Cardiac muscle cell (in vitro differentiated cells and primary cell): ENCODE data around the gene GCK. TPM values are rescaled to one million over a fixed set of nuclear protein-coding genes. Genes with fewer than 3 reads are reported as not detected.
A peak's percentile ranks its signal among the peaks of the same experiment; 100 is the strongest.

Experiments
- DNase-seq, 2 donors: peaks; one replicate each; pipeline versions ENCODE4 v3.0.0 to v3.0.0-alpha.2; 2010 to 2017; ENCODE audit warnings: low read depth in 1 of 2, low spot score in 1 of 2
- H3K27ac ChIP-seq: fragments of 200-600 bp; sonication (generic); 2 replicates; pipeline ENCODE4 v1.5.1; 2016
- H3K27me3 ChIP-seq: fragments of 200-600 bp; sonication (generic); 2 replicates; pipeline ENCODE4 v1.6.0; 2016; ENCODE audit warnings: control low read depth
- H3K36me3 ChIP-seq: fragments of 200-600 bp; sonication (generic); 2 replicates; pipeline ENCODE4 v1.5.1; 2016; ENCODE audit warnings: control low read depth
- H3K4me1 ChIP-seq: fragments of 200-600 bp; sonication (generic); 2 replicates; pipeline ENCODE4 v1.8.1; 2017; ENCODE audit warnings: low read depth, mild to moderate bottlenecking, mixed run types
- H3K4me3 ChIP-seq: fragments of 200-600 bp; sonication (generic); 2 replicates; pipeline ENCODE4 v1.5.1; 2016; ENCODE audit warnings: mild to moderate bottlenecking
- H3K9me3 ChIP-seq: fragments of 200-600 bp; sonication (generic); 2 replicates; pipeline ENCODE4 v1.5.1; 2017; ENCODE audit warnings: low read depth, mild to moderate bottlenecking, control low read depth
- CTCF ChIP-seq: IDR thresholded peaks from 2 replicates; pipeline ENCODE4 v1.5.1; 2012; ENCODE audit warnings: low read depth, mild to moderate bottlenecking, low read length
- polyA plus RNA-seq: library from polyadenylated mRNA; unstranded; fragments of >200 nt; fragmentation: Nextera tagmentation; extraction: Ambion mirVana; gene quantifications from 2 replicates; pipeline ENCODE4 v1.2.1, GENCODE V29; 2016
- total RNA-seq: library from RNA; depleted of rRNA; stranded (reverse); fragments of >200 nt; gene quantifications from 2 replicates; pipeline ENCODE4 v1.2.3, GENCODE V29; 2016

The GCK gene
- total and polyA plus RNA-seq, 2 experiments from 2014 or later = 26.7 to 46.4 TPM

GRCh38 chr7:44213877-44214388, 24.7 kb upstream of the GCK start:
- Histone ChIP-seq H3K36me3 (peaks cover 32% of the 10 kb centered on the region), H3K4me1 (peaks cover 16% of the 10 kb centered on the region), H3K27me3 (no peaks in the 10 kb centered on the region), H3K4me3 (no peak overlapping the region), H3K9me3 (no peaks in the 10 kb centered on the region), H3K27ac (peak overlapping the region; percentile 75)
- no peak for DNase-seq
- TF ChIP-seq CTCF = no peak

- DNase-seq = no peak
These were observed 24.1 kb upstream of the GCK start for GRCh38 chr7:44213206-44213876.

GRCh38 chr7:44212581-44213184, 23.4 kb upstream of the GCK start:
- no peak for TF ChIP-seq CTCF
- Histone ChIP-seq H3K4me1 (peaks cover 7% of the 10 kb centered on the region), H3K27ac (no peak overlapping the region), H3K36me3 (peaks cover 44% of the 10 kb centered on the region), H3K4me3 (no peak overlapping the region), H3K27me3 (no peaks in the 10 kb centered on the region), H3K9me3 (no peaks in the 10 kb centered on the region)
- no peak for DNase-seq

More at GRCh38 chr7:44213206-44213876, 24.1 kb upstream of the GCK start:
- Histone ChIP-seq H3K4me3 (no peak overlapping the region), H3K27me3 (no peaks in the 10 kb centered on the region), H3K27ac (peak overlapping the region; percentile 75), H3K4me1 (peaks cover 13% of the 10 kb centered on the region), H3K36me3 (peaks cover 38% of the 10 kb centered on the region), H3K9me3 (no peaks in the 10 kb centered on the region)
- no peak for TF ChIP-seq CTCF

DNA sequence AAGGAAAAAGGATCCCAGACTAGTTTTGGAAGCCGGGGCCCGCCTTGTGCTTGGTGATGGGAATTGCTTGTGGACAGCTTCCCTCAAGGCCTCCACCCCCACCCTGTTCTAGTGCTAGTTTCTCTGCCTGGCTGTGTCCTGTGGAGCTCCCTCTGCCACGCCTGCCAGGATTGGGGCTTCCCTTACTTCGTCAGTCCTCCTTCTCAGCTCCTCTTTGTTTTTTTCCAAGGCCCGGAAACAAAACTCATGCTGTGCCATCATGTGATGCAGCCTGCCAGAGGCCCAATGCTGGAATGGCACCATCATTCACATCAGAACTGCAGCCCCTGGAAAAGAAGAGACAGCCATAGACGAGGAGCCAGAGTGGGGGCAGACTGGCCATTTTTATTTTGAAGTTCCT, 22.8 kb upstream of the GCK start:
- Histone ChIP-seq H3K36me3 (peaks cover 49% of the 10 kb centered on the region), H3K4me1 (peaks cover 6% of the 10 kb centered on the region), H3K27ac (no peak overlapping the region), H3K4me3 (no peak overlapping the region), H3K27me3 (no peaks in the 10 kb centered on the region), H3K9me3 (no peaks in the 10 kb centered on the region)
- no peak for DNase-seq
- no peak for TF ChIP-seq CTCF

- peaks cover 4% of the 10 kb centered on the region for H3K4me1 ChIP-seq
- no peak overlapping the region for H3K4me3 ChIP-seq
- H3K36me3 ChIP-seq = peaks cover 56% of the 10 kb centered on the region
- H3K27me3 ChIP-seq = no peaks in the 10 kb centered on the region
- DNase-seq = no peak
- H3K27ac ChIP-seq = no peak overlapping the region
- no peaks in the 10 kb centered on the region for H3K9me3 ChIP-seq
- TF ChIP-seq CTCF = no peak
These were observed 22.0 kb upstream of the GCK start for GRCh38 chr7:44211126-44211675.
